Fibroblast of skin of right biceps (primary cell): ENCODE results near the gene PARP6.

ENCODE experiments used
- DNase-seq: peaks from one replicate; pipeline ENCODE4 v3.0.0-alpha.2; 2013

Gene PARP6, protein sequence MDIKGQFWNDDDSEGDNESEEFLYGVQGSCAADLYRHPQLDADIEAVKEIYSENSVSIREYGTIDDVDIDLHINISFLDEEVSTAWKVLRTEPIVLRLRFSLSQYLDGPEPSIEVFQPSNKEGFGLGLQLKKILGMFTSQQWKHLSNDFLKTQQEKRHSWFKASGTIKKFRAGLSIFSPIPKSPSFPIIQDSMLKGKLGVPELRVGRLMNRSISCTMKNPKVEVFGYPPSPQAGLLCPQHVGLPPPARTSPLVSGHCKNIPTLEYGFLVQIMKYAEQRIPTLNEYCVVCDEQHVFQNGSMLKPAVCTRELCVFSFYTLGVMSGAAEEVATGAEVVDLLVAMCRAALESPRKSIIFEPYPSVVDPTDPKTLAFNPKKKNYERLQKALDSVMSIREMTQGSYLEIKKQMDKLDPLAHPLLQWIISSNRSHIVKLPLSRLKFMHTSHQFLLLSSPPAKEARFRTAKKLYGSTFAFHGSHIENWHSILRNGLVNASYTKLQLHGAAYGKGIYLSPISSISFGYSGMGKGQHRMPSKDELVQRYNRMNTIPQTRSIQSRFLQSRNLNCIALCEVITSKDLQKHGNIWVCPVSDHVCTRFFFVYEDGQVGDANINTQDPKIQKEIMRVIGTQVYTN

DNA sequence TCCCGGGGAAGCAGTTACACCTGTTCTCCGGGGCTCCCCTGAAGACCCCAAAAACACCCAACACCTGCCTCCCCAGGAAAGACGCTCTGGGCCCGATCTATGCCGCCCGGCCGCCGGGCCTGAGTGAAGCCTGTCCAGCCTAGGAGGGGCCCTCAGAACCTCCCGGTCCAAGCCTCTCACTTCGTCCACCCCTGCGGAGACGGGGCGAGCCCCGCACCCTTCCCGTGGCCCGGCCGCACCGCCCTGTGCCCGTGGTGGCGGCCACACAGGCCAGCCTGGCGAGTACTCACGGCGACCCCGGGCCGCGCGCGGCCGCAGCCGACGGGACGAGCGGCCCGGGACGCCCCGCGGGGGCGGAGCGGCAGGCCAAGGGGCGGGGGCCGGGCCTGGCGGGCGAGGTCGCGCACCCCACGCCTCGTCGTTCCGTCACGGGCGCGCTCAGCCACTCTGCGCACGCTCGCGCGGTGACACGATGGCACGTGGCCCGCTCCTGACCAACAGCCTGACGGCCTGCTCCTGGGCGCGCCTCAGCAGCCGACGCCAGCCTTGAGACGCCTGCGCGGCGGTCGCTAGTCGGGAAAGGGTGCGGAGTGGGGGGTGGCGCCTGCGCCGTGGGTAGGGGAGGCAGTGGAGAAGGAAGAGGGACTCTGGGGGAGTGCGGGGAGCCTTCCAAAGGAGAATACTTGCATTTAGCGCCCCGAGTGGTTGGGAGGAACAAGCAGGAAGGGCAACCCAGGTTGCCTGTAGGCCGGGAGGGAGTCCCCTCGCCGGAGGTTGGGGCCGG is at the start of gene PARP6:
PARP6 (minus strand) TSS at position 342 of the 784 bp plus-strand sequence. CDS start 5,077 bp downstream, outside the sequence.
- DNase-seq = peak; percentile 98

DNA sequence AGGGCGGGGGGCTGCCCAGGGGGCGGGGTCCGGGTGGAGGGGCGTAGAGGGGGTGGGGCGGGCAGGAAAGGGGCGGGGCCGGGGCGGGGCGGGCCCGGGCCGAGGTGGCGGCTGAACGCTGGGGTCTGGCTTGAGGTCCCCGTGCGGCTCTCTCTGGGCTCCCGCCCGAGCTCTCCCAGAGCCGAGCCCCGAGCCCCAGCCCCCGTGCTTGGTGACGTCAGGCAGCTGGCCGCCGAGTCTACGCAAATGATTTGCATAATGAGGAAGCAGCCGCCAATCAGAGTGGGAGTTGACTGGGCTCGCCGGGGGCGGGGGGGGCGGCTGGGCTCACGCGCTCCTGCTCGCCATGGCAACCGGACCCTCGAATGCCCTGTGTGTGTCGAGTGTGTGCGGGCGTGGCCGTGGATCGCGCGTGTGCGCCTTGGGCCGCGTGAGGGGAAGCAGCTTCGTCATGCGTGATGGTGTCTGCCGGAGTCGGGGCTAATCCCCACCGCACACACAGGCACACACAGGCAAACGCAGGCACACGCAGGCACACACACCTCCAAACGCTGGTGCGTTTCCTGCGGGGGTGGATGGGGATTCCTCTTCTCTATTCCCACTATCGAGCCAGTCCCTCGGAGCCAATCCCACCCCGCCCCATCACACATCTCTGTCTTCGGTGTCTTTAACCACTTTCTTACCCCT is 47.8 kb upstream of the PARP6 start, which contains the start of gene CELF6:
CELF6 (minus strand) TSS at position 173 of the 687 bp plus-strand sequence. CDS start 283 bp downstream, outside the sequence.
- DNase-seq = peak; percentile 78

DNA sequence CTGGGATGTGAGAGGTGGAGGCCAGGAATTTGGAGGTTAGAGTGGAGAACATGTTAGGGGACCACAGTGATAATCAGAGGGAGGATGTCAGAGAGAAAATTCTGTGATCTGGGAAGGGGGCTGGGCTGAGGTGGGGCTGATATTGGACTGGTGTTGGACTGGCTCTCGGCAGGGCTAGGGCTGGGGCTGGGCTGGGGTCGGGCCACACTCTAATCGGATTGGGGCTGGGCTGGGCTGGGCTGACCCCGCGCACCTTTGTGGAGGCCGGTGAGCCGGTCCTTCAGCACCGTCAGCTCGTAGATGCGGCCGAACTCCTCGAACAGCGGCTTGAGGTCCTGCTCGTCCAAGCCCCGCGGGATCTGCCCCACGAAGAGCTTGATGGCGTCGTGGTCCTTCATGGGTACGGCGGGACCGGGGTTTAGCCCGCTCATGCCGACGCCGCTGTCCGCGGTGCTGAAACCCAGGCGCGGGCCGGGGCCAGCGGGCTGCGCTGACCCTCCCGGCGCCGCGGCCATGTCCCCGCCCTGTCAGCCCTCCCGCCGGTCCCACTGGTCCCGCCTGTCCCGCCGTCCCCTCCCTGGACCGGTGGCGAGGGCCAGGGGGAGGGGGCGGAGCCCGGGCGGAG is 47.1 kb upstream of the PARP6 start:
- peak; percentile 61 for DNase-seq

DNA sequence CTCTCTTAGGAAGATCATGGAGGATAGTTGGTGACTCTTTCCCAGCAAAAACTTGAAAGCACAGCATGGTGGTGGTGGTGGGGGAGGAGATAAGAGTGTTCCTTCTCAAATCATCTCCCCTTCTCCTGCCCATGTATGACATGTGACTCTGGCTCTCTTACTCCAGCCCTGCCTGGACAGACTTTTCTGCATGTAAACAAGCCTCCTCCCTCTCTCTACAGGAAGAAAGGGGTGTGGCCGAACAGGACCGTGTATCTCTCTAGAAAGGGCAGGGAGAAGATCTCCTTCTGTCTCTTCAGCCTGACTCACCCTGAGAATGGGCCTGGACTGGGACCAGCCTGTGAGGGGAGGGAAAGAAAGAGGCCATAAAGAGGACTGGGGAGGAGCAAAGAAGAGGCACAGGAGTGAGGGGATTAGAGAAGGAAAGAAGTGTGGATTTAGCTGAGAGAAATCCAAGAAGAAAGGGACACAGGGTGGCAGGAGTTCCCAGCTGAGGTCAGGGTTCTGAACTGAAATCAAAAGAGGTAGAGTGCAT is 46.1 kb upstream of the PARP6 start:
- DNase-seq = no peak

DNA sequence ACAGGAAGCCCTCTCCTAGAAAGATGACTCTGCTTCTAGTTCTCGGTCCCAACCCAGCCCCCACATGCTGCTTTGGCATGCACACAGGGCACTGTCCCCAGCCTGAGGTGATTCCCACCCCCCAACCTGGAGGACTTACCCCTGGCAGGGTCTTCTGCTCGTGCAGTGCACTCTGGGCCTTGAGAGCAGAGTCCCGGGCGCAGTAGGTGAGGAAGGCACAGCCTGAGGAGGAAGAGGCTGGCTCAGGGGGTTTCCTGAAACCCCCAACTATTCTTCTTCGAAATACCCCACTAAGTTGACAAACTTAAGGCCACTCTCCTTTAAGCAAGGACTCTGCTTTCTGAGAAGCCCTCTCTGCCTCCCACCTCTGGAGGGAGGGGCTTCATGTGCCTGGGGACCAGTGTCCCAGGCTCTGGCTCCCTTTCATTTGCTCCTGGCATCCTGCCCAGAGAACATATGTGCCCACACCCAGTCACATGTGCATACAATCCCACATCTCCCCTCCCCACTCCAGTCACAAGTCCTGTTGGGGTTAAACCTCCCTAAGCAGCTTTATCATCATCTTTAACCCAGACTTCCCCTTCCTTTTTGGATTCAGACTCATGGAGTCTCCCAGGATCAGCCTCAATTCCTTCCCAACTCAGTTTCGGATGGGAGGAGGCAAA is 43.5 kb upstream of the PARP6 start:
- no peak for DNase-seq

DNA sequence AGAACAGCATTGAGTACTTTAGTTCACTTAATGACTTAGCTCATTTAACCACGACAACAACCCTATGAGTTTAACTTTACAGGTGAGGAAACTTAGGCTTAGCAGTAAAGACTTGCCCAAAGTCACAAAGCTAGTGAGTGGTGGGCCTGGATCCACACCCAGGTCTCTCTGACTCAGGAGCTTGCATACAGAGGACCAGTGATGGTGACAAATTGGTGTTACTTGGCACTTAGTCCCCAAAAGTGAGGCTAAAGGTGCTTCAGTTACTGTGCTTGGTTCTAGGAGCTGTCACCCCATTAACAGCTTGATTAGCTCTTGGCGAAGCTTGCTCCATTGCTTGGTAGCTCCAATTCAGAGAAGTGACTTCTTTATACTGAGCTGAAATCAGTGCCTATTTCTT is 41.5 kb upstream of the PARP6 start:
- no peak for DNase-seq

DNA sequence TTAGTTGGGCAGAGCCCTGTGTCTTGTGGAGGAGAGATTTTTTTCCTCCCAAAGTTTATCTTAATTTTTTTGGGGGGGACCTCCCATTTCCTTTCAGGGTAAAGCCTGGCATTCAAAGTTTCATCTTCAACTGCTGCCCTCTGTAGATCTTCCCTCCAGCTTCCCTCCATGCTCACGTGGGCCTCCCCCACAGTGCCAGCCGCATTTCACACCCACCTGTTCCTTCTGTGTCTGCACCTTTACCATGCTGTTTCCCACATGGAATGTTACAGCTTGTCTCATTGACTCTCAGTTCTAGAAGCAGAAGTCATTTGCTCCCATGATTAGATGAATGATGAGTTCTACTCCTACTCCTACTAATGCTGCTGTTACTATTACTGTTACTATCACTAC is 41.1 kb upstream of the PARP6 start:
- no peak for DNase-seq

DNA sequence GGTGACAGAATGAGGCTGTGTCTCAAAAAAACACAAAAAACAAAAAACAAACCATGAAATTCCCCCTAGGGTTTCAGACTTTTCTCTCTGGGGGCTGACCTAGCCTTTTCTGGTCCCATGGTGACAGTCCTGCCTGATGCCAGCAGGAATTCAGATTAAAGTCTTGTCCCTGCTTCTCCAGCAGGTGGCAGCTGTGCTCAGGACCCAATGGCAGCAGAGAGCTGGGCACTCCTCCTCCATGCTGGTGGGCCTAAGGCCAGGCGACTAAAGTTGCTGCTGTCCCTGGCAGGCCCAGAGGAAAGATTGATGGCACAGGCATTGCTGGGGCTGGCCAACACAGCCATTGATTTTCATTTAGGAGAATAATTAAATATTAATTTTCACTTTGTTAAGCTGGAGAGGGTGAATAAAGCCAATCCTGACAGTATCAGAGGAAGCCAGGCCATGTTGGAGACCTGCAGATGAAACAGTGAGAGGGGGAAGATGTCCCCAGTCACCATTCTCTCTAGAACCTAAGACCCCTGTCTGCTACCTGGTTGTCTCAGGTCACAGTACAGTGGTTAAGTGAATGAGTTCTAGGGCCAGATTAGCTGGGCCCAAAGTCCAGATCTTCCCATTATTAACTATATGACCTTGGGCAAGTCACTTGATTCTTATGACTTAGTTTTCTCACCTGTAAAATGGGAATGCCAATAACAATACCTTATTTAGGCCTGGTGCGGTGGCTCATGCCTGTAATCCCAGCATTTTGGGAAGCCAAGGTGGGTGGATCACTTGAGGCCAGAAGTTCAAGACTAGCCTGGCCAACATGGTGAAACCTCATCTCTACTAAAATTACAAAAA is 40.5 kb upstream of the PARP6 start:
- DNase-seq = peak; percentile 60

DNA sequence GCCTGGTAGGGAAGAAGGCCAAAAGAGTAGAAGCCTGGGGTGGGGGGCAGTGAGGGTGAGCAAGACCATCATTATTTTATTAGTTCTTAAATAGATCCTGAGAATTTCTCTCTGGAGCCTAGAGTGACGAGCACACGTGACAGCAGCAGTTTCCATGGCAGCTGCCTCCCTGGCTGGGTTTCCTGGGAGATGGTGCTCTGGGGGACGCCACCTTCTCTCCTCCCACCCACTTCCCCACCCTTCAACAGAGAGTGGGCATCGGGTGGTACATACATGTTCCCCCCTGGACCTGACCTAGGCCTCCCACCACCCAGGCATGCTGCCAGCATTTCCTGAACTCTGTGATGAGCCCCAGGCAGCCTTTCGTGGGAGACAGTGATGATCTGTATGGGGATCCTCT is 34.7 kb upstream of the PARP6 start:
- DNase-seq = no peak

DNA sequence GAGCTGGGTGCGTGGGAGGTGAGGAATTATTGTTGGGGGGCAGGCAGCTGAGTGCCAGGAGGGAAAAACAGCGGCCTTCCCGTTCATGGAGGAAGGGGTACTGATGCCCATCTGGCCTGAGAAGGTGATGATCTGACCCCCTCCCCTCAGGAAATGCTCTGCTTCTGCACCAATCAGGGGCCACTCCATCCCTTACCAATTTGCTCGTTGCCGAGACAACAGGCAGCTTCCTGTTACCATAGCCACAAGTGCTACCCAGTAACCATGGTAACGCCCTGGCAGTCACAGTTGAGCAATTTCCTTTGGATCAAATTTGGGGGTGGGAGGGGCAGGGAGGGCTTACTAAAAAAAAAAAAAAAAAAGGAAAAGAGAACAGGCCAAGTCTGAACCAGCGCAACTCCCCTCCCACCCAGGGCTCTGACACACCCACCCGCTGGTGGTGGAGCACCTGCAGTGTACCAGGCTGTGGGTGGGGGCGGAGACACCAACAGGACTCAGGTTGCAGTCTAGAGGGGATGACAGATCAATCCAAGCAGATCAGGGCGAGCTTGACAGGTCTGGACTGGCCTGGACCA is 33.9 kb upstream of the PARP6 start:
- peak; percentile 52 for DNase-seq

DNA sequence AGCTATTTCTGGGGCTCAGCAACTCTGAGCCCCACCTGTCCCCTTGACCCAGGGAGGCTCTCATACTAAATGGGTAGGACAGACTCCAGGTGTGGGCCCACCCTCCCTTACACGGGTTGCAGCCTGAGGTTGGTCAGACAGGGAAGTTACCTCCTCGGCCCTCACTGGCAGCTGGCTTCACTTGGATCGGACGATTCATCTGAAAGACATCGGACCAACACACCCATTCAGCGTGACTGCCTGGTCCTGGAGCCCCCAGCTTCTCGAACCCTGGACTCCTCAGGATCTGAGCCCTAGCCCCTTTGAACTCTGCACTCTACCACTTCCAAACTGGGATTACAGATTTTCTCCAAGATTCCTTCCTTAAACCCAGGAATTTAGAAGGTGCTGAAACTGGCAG is 32.2 kb upstream of the PARP6 start:
- DNase-seq = no peak

DNA sequence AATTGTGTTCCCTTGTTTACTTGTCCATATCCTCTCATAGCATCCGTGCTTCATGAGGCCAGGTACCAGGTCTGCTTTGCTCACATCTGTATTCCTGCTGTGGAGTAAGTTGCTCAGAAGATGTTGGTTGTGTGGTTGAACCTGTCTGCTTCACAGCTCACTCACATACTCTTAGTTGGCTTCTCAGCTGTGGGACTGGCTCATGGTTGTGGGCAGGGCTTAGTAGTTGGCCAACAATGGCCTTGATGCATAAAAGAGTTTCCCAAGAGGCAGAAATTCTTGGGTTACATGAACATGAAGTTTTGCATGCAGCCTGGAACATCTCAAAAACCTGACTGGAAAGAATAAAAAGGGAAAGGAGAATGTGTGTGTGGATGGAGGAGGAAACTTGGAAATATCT is 30.6 kb upstream of the PARP6 start:
- DNase-seq = no peak

DNA sequence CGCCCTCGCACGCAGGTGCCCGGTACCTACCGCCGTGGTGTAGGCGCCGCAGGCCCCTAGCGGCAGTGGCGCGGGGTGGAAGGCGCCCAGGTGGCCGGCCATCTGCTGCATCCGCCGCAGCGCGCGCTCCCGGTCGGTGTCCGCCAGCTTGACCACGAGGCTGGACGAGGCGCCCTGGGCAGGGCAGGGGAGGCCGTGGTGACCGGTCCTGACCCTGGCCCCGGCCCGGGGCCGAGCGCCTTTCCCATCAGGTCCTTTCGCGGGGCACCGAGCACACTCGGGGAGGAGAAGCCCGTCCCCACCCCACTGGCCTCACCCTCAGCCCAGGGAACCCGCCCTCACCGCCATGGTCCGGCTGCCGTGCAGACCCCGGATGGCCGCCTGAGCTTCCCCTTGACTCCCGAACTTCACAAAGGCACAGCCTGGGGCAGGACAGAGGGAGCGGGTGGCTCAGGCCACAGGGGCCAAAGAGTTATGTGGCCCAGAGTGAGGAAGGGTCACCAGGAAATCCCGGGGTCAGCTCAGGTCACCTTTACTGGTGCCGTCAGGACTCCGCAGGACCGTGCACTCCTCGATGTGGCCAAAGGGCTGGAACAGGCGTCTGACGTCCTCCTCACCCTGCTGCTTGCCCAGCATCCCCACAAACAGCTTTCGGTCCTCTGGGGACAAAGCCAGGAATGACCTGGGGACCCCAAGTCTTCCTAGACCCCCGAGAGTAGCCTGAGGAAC is 17.4 kb upstream of the PARP6 start:
- no peak for DNase-seq

DNA sequence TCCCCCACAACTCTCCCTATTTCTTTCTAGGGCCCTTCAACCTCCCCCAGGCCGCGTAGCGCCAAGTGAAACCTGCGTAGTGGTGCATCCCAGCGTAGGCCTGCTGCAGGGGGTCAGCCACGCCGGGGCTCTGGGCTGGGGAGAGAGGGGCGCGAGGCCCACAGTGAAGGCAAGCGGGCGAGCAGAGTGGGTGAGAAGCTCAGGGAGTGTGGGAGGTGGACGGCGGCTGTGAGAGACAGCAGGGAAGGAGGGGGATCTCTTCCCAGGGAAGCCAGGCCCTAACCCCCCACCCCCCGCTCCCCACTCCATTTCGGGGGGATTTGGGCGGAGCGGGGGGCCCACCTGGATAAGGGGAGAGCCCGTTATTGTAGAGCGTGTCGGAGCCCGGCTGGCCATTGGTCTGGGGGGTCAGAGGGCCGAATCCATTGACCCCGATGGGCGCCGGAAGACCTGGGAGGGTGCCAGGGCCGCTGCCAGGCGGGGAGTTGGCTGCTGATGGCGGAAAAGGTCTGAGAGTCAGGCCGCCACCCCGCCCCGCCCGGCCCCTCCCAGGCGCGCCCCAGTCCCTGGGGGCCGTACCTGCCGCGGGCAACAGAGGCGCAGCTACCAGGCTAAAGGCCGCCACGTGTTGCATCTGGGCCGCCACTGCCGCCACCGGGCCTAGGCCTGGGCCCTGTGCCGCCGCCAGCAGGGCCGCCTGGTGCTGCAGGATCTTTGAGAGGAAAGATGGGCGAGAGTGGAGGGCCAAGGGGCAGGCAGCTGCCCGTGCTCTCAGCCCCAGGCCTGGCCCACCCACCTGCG is 16.6 kb upstream of the PARP6 start:
- DNase-seq = no peak

DNA sequence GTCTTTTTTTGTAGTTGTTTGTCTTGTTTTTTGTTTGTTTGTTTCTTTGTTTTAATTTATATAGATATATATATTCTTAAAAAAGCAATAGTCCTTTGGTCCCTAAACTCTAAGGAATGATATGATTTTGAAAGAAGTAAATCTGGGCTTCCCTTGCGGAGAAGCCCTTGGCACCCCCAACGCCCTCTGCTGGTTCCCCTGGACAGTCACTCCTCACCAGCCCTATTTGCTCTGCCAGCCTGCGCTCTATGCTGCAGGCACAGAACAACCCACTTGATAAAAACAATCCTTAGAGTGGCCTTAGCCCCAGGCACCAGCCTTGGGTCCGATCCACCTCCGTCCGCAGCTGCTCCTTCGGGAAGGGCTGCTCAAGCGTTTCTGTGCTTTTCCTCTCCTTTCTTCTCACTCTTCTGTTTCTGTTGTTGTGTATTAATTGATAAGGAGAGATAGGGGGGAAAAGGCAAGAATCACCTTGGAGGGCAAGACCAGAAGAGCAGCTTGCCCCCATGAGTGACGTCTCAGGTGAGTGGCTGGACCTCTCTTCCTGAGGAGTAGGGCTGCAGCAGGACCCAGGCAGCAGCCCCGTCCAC is 13.7 kb upstream of the PARP6 start:
- DNase-seq = peak; percentile 16

DNA sequence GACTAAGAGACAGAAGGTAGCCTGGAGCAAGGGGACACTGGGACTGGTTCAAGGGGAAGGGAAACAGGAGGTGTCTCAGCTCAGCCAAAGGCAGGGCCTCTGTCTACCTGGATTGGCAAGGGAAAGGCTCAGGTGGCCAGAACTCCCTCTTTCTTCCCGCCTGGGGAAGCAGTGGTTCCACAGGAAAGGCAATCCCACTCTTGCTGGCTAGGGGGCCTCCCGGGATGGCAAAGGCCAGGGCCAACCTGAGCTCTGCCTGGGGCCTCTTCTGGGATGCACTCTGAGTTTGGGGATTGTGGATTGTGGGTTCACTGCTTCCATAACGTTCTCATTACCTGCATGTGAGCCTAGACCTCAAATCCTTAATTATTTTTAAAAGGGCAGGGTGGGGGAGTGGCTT is 13.0 kb upstream of the PARP6 start:
- no peak for DNase-seq

DNA sequence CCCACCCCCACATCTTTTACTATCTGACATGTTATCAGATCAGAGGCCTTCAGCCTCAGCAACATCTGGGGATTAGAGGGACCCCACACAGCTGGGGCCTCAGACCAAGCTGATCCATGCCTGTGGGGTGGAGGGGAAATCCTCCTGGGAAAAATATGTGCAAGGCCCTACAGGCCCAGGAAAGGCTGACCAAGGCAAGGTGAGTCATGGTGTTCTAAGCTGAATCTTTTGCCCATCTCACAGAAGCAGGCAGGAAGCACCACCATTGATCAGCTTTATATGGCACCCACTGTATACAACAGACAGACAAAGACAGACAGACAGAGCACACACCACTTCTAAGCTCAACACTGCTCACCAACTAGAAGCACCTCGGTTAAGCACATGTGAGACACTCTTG is 12.4 kb upstream of the PARP6 start:
- DNase-seq = no peak

DNA sequence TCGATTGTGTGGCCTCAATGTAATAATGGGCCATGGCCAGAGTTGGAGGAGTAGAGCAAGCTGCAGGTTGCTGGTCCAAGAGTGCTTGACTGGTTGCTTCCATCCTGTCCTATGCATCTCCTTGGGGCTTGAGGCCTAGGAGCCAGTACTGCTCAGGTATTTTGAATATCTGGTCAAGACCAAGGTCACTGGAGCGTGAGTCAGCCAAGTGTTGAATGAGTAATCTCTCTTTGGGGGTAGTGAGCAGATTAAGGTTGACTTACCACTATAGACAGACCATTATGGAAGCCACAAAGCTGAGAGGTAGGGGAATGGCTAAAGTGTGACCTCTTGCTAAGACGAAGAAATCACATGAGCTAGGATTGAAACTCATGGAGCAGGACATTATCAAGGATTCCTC is 9.4 kb upstream of the PARP6 start:
- DNase-seq = no peak
